Activated CD8-positive, alpha-beta memory T cell treated with anti-CD3 and anti-CD28 coated beads for 36 hours (primary cell): ENCODE measurements around the gene MTMR10. TPM values are rescaled to one million over a fixed set of nuclear protein-coding genes. Genes with fewer than 3 reads are reported as not detected.

Experiments used
- CTCF ChIA-PET: fragments of 350-600 bp; sonication (Branson Sonifier 250); formaldehyde crosslinking; loops from one replicate; lab custom pipeline; 2021; ENCODE audit warnings: antibody characterized with exemption; lab: Charles Lee
- POLR2A ChIA-PET: fragments of 350-600 bp; sonication (Branson Sonifier 250); formaldehyde crosslinking; loops from one replicate; lab custom pipeline; 2021; ENCODE audit warnings: antibody characterized with exemption; lab: Charles Lee
- total RNA-seq, 2 experiments: library from RNA; stranded (reverse); gene quantifications; one replicate each; pipeline ENCODE4 v1.2.3, GENCODE V29; 2021

Gene MTMR10
- total RNA-seq, 2 experiments from 2014 or later: 15.6 to 15.8 TPM

- ChIA-PET CTCF (no interaction called here), POLR2A (no interaction called here)
These were observed 95.8 kb downstream of the MTMR10 start for GRCh38 chr15:30895461-30896210.

- ChIA-PET POLR2A (no interaction called here), CTCF (no interaction called here)
These were observed 102.2 kb downstream of the MTMR10 start for GRCh38 chr15:30889196-30889595.

Other genes with a start within 250 kb of the MTMR10 start
- gene FAN1, start 87.7 kb downstream of the MTMR10 start, total RNA-seq: 10 to 100 TPM; 14.9 to 15.9 TPM
- not detected for gene TRPM1, start 110.1 kb upstream of the MTMR10 start, total RNA-seq